Measurements from ENCODE around the gene CEP112. TPM values are rescaled to one million over a fixed set of nuclear protein-coding genes. Genes with fewer than 3 reads are reported as not detected.

CEP112 gene
- total and polyA plus RNA-seq, 2 of the 8 experiments (the other 6 are each of a cell fraction or from before 2014, with no cell fraction given): 0.62 to 3.1 TPM

GRCh38 chr17:66142428-66142827 lies 49.5 kb downstream of the CEP112 start:
- no peak overlapping the region for H4K5ac ChIP-seq (ENCODE audit: insufficient read length, low read depth, low read length)
- no peak overlapping the region for H3K56ac ChIP-seq (replicated peaks; ENCODE audit: insufficient read length, low read depth, low read length)
- H4K8ac ChIP-seq (ENCODE audit: extremely low read depth, insufficient read depth, low read length): no peak overlapping the region
- ChIA-PET CTCF (ENCODE audit: partially characterized antibody) (interaction anchor here (0.7 to 1.1 kb wide), 2 partner anchors 9 to 910 kb away, joined by 3 to 4 read pairs; no protein-coding TSS in a partner anchor), POLR2A (ENCODE audit: partially characterized antibody) (no interaction called here)
- FAIRE-seq (no peak), DNase-seq (ENCODE audit: low read depth in 1 of 2, low spot score in 2 of 2) (no peak)
- TF ChIP-seq MAX (IDR thresholded peaks at IDR 0.05): no peak
- no peak for TF ChIP-seq BCL11A (IDR thresholded peaks at IDR 0.05; ENCODE audit: low read depth in 2 of 2, low read length in 2 of 2)
- no peaks in the 10 kb centered on the region for H3K36me3 ChIP-seq (ENCODE audit: control insufficient read depth in 2 of 4, insufficient read depth in 4 of 4, low read length in 3 of 4)
- no peak overlapping the region for H2BK20ac ChIP-seq (ENCODE audit: low read length)
- no peaks in the 10 kb centered on the region; the same call in 1 of the 2 replicates for H3K23me2 ChIP-seq (ENCODE audit: low read depth, low read length)
- no peaks in the 10 kb centered on the region for H3K4me1 ChIP-seq (replicated peaks in 1 of 4; ENCODE audit: control insufficient read depth in 3 of 4, insufficient read depth in 4 of 4, low read length in 3 of 4)
- 82% methylated on average over 7 of the region's 7 CpGs; no CpG with 5 or more reads in 1 of the 2 experiments for WGBS, 2 experiments (ENCODE audit: extremely low coverage in 1 of 2, insufficient coverage in 1 of 2, insufficient read length in 1 of 2, insufficient replicate concordance in 2 of 2, low coverage in 1 of 2, low lambda C conversion rate in 2 of 2, missing lambda C conversion rate in 1 of 2)
- H3K27me3 ChIP-seq (replicated peaks in 1 of 4; ENCODE audit: control insufficient read depth in 3 of 4, extremely low read depth in 1 of 4, insufficient read depth in 3 of 4, low read length in 3 of 4): no peaks in the 10 kb centered on the region
- H4K20me1 ChIP-seq (replicated peaks in 1 of 2; ENCODE audit: control insufficient read depth in 1 of 2, insufficient read depth in 2 of 2, low read length in 2 of 2): no peaks in the 10 kb centered on the region
- H3K4ac ChIP-seq (replicated peaks; ENCODE audit: insufficient read length, low read depth, low read length): no peak overlapping the region
- H3K9ac ChIP-seq (replicated peaks in 1 of 4; ENCODE audit: extremely low read depth in 1 of 4, low read depth in 3 of 4, low read length in 3 of 4): no peak overlapping the region
- H2BK5ac ChIP-seq (ENCODE audit: low read depth, low read length): no peak overlapping the region
- no peak overlapping the region for H3K4me2 ChIP-seq (ENCODE audit: insufficient read depth in 1 of 2, low read depth in 2 of 2, low read length in 2 of 2)
- no peaks in the 10 kb centered on the region for H3K9me3 ChIP-seq (ENCODE audit: insufficient read depth in 2 of 2, low read depth in 1 of 2, low read length in 1 of 2)
- H3K18ac ChIP-seq (ENCODE audit: extremely low read depth, low read length): no peak overlapping the region
- no peak overlapping the region for H3K27ac ChIP-seq (ENCODE audit: low read depth, low read length)
- no peak overlapping the region for H2BK120ac ChIP-seq (replicated peaks; ENCODE audit: low read depth, low read length)
- H2AFZ ChIP-seq (ENCODE audit: low read length): no peak overlapping the region
- no peaks in the 10 kb centered on the region for H3K79me2 ChIP-seq (ENCODE audit: control insufficient read depth in 1 of 2, insufficient read depth in 2 of 2, low read length in 2 of 2)
- H2BK15ac ChIP-seq (ENCODE audit: low read length): no peak overlapping the region
- no peaks in the 10 kb centered on the region for H3K79me1 ChIP-seq (ENCODE audit: low read depth, low read length)
- H4K91ac ChIP-seq (replicated peaks; ENCODE audit: insufficient read length, low read length): no peak overlapping the region
- no peak overlapping the region for H3K23ac ChIP-seq (ENCODE audit: insufficient read length)
- no peak overlapping the region for H2BK12ac ChIP-seq (ENCODE audit: low read depth, low read length)
- no peak overlapping the region for H3K14ac ChIP-seq (ENCODE audit: insufficient read length)
- H3K4me3 ChIP-seq (ENCODE audit: extremely low read depth in 1 of 4, insufficient read depth in 2 of 4, low read depth in 3 of 4, low read length in 4 of 4): no peak overlapping the region
- H2AK5ac ChIP-seq (ENCODE audit: low read depth, low read length): no peak overlapping the region

Measured in H1 (cell line).